Natural killer cell (primary cell): Measurements from ENCODE around the gene CRB2. TPM values are rescaled to one million over a fixed set of nuclear protein-coding genes. Genes with fewer than 3 reads are reported as not detected.
A peak's percentile ranks its signal among the peaks of the same experiment; 100 is the strongest.
"Not testable (repeated sequence)": the region's sequence is repeated elsewhere in the genome, so short reads cannot be mapped to it uniquely, and the experiment has no call there.

ENCODE experiments used
- ATAC-seq, 3 donors: fragments of 150-1000 bp in 2 of 3; fragments of 200-7000 bp in 1 of 3; cut with Tn5 transposase; 1 replicate in 1 of 3; 2 replicates in 2 of 3; pipeline ENCODE4 v1.10.0; 2021; ENCODE audit warnings: mild to moderate bottlenecking in 2 of 3, moderate library complexity in 2 of 3
- DNase-seq, 2 donors: peaks; one replicate each; pipeline versions ENCODE4 v3.0.0 to v3.0.0-alpha.2; 2013 to 2021; ENCODE audit warnings: mixed read lengths in 1 of 2
- H3K27ac ChIP-seq: one replicate; pipeline ENCODE4 v1.5.1; 2013; ENCODE audit warnings: mild to moderate bottlenecking, low read length
- H3K27me3 ChIP-seq: one replicate; pipeline ENCODE4 v1.6.1; 2013; ENCODE audit warnings: low read length; ENCODE audit not compliant: control insufficient read depth, insufficient read depth
- H3K36me3 ChIP-seq: one replicate; pipeline ENCODE4 v1.6.1; 2013; ENCODE audit warnings: low read length; ENCODE audit not compliant: control insufficient read depth, insufficient read depth
- H3K4me1 ChIP-seq: one replicate; pipeline ENCODE4 v1.6.1; 2013; ENCODE audit warnings: low read length; ENCODE audit not compliant: control insufficient read depth, insufficient read depth
- H3K4me3 ChIP-seq: one replicate; pipeline ENCODE4 v1.5.1; 2013; ENCODE audit warnings: low read length
- H3K9me3 ChIP-seq: one replicate; pipeline ENCODE4 v1.6.1; 2013; ENCODE audit warnings: low read length; ENCODE audit not compliant: control insufficient read depth, insufficient read depth
- H3K27ac Mint-ChIP-seq, 2 donors: one replicate each; pipeline ENCODE4 v1.8.0; 2022; ENCODE audit warnings: mild to moderate bottlenecking in 2 of 2, mixed read lengths in 2 of 2, moderate library complexity in 1 of 2
- H3K27me3 Mint-ChIP-seq, 2 donors: one replicate each; pipeline ENCODE4 v1.8.0; 2022; ENCODE audit warnings: low read depth in 2 of 2, mixed read lengths in 2 of 2
- H3K36me3 Mint-ChIP-seq: one replicate; pipeline ENCODE4 v1.8.0; 2022; ENCODE audit warnings: mixed read lengths
- H3K4me1 Mint-ChIP-seq, 2 donors: one replicate each; pipeline ENCODE4 v1.8.0; 2022; ENCODE audit warnings: mixed read lengths in 2 of 2
- H3K4me3 Mint-ChIP-seq: one replicate; pipeline ENCODE4 v1.8.0; 2022; ENCODE audit warnings: mild to moderate bottlenecking, moderate library complexity, mixed read lengths
- H3K9me3 Mint-ChIP-seq, 2 donors: one replicate each; pipeline ENCODE4 v1.8.0; 2022; ENCODE audit warnings: mixed read lengths in 2 of 2
- WGBS: methylation state at CpG from one replicate; pipeline ENCODE4 v1.1.7; 2013; ENCODE audit warnings: missing lambda C conversion rate; ENCODE audit not compliant: insufficient coverage; 5-methylcytosine and 5-hydroxymethylcytosine counted together
- intact Hi-C: fragments of 100-400 bp; cut with micrococcal nuclease; formaldehyde crosslinking; loops from one replicate; pipeline ENCODE4 v1.14.2; 2022
- total RNA-seq, 4 donors: library from RNA; stranded (reverse); fragments of 120-200 nt in 1 of 4; gene quantifications; one replicate each; pipeline versions ENCODE4 v1.2.3 to v1.2.4, GENCODE V29; 2013 to 2022
- TF ChIP-seq, protein P1 (sequence below): fragments of 200-600 bp; IDR thresholded peaks from one replicate; pipeline ENCODE4 v1.8.0; 2022; ENCODE audit warnings: antibody characterized with exemption

The CRB2 gene
- total RNA-seq, 3 donors from 2014 or later (not counting 1 experiment from before 2014, with no cell fraction given), result not detected

DNA sequence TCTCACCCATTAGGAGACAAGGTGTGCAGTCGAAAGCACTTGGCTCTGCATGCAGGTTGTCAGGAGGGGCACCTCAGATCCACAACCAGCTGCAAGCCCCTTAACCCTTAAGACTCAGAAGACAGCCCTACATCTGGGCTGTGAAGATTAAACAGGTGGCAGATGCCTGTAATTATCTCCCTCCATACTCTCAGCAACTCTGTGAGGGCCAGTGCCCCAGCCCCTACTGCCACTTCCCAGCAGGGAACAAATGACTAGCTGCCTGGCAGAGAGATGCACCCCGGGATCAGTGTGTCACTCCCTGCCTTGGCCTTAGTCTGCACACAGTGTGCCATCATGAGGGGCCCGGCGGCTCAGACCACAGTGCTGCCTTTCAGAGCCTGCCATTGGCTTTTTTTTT lies 42.0 kb downstream of the CRB2 start:
- H3K4me1 Mint-ChIP-seq, result no peaks in the 10 kb centered on the region
- H3K27ac Mint-ChIP-seq, result no peak overlapping the region
- WGBS, result 96% methylated on average over 4 of the region's 4 CpGs
- Histone ChIP-seq H3K36me3 (no peaks in the 10 kb centered on the region), H3K27ac (no peak overlapping the region), H3K4me1 (no peaks in the 10 kb centered on the region), H3K4me3 (no peak overlapping the region), H3K9me3 (peaks cover 2% of the 10 kb centered on the region), H3K27me3 (no peaks in the 10 kb centered on the region)
- intact Hi-C loops, result no loop called here
- no peak for DNase-seq
- H3K27me3 Mint-ChIP-seq, result no peaks in the 10 kb centered on the region
- no peaks in the 10 kb centered on the region for H3K36me3 Mint-ChIP-seq
- ATAC-seq, result no peak
- H3K9me3 Mint-ChIP-seq, result peaks cover 0 to 1% of the 10 kb centered on the region in 2 donors
- no peak overlapping the region for H3K4me3 Mint-ChIP-seq
- TF ChIP-seq, protein P1, sequence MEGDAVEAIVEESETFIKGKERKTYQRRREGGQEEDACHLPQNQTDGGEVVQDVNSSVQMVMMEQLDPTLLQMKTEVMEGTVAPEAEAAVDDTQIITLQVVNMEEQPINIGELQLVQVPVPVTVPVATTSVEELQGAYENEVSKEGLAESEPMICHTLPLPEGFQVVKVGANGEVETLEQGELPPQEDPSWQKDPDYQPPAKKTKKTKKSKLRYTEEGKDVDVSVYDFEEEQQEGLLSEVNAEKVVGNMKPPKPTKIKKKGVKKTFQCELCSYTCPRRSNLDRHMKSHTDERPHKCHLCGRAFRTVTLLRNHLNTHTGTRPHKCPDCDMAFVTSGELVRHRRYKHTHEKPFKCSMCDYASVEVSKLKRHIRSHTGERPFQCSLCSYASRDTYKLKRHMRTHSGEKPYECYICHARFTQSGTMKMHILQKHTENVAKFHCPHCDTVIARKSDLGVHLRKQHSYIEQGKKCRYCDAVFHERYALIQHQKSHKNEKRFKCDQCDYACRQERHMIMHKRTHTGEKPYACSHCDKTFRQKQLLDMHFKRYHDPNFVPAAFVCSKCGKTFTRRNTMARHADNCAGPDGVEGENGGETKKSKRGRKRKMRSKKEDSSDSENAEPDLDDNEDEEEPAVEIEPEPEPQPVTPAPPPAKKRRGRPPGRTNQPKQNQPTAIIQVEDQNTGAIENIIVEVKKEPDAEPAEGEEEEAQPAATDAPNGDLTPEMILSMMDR, result no peak

DNA sequence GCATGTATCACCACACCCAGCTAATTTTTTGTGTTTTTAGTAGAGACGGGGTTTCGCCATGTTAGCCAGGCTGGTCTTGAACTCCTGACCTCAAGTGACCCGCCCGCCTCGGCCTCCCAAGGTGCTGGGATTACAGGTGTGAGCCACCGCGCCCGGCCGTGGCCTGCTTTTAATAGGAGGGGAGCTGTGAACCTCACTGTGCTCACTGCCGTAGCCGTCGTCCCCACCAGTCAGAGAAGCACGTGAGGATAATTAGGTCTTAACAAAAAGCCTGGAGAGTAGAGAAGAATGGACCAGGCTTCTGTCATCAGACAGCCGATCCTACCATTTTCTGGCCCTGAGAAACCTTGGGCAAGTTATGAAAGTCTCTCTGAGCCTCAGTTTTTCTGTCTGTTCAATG lies 42.9 kb downstream of the CRB2 start:
- H3K36me3 ChIP-seq, H3K27ac Mint-ChIP-seq, H3K27me3 ChIP-seq, H3K36me3 Mint-ChIP-seq, H3K9me3 Mint-ChIP-seq, H3K4me1 ChIP-seq, H3K27me3 Mint-ChIP-seq, H3K4me1 Mint-ChIP-seq, H3K27ac ChIP-seq, intact Hi-C loops, H3K9me3 ChIP-seq, H3K4me3 ChIP-seq, H3K4me3 Mint-ChIP-seq, ATAC-seq, DNase-seq: not testable (repeated sequence)
- WGBS, result 98% methylated on average over 14 of the region's 14 CpGs

DNA sequence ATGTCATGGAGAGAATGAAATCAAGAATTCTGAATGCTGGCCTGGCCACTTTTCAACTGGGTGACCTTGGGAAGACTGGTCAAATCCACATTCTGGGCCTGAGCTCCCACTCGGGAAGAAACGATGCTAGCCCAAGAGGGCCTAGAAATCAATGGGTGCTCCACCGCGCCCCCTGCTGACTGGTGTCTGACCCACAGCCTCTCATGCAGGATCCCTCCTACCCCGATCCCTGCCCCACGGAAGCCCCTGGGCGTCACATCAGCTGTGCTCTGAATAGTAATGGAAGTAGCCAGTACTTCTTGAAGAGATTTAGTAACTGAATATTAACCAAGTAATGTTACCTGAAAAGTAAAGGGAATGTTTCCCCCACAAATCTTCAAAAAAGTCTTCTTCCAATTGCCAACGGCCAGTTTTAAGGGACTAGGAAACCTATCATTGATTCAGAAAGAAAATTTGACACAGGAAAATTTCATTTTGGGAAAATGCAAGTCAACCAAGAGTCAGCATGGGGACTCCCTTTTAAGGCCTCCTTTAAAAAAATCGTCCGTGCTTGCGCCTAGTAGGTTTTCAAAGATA lies 43.9 kb downstream of the CRB2 start:
- ATAC-seq (no peak), DNase-seq (no peak)
- TF ChIP-seq, protein P1, result peak; percentile 18
- Histone ChIP-seq H3K4me3 (no peak overlapping the region), H3K4me1 (no peaks in the 10 kb centered on the region), H3K27ac (no peak overlapping the region), H3K36me3 (no peaks in the 10 kb centered on the region), H3K27me3 (no peaks in the 10 kb centered on the region), H3K9me3 (no peaks in the 10 kb centered on the region)
- 87% methylated on average over 11 of the region's 11 CpGs for WGBS
- no peak overlapping the region for H3K4me3 Mint-ChIP-seq
- H3K27me3 Mint-ChIP-seq, result no peaks in the 10 kb centered on the region
- intact Hi-C loops, result loop anchor here (5.0 kb wide), 1 partner anchor 642 kb away; no protein-coding TSS in a partner anchor
- no peaks in the 10 kb centered on the region for H3K36me3 Mint-ChIP-seq
- H3K27ac Mint-ChIP-seq, result no peak overlapping the region
- no peaks in the 10 kb centered on the region for H3K9me3 Mint-ChIP-seq
- no peaks in the 10 kb centered on the region for H3K4me1 Mint-ChIP-seq

DNA sequence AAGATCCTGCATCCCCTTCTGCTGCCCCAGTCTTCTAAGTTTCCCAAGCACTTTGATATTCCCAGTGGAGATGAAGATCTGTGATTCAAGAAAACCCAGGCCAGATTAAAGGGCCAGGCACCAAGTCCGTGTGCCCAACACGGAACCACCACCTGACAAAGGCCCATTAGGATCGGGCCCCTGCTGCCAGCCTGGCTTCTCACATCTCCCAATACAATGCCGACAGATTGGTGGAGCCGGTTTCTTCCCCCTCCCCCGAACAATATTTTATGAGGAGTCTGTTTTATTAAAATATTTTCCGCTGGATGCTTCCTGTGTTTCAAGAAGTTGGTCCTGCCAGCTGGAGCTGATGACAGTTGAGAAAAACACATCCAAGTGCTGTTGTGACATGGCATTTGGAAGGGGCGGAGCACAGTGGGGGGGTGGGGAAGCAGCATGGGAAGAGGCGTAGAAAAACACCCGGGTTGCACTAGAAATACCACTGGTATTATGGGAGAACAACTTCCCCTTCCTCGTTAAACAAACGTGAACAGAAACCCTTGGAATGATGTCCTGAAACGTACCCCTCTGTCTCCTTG lies 45.0 kb downstream of the CRB2 start:
- H3K36me3 ChIP-seq, result no peaks in the 10 kb centered on the region
- no peak overlapping the region for H3K27ac Mint-ChIP-seq
- intact Hi-C loops, result loop anchor here (5.0 kb wide), 1 partner anchor 641 kb away; no protein-coding TSS in a partner anchor
- H3K4me3 ChIP-seq, result no peak overlapping the region
- H3K9me3 Mint-ChIP-seq, result no peaks in the 10 kb centered on the region
- H3K27ac ChIP-seq, result no peak overlapping the region
- H3K27me3 ChIP-seq, result no peaks in the 10 kb centered on the region
- TF ChIP-seq, protein P1, result no peak
- no peak for ATAC-seq
- no peaks in the 10 kb centered on the region for H3K36me3 Mint-ChIP-seq
- H3K4me1 ChIP-seq, result no peaks in the 10 kb centered on the region
- DNase-seq, result no peak
- no peaks in the 10 kb centered on the region for H3K4me1 Mint-ChIP-seq
- H3K4me3 Mint-ChIP-seq, result no peak overlapping the region
- no peaks in the 10 kb centered on the region for H3K27me3 Mint-ChIP-seq
- no peaks in the 10 kb centered on the region for H3K9me3 ChIP-seq
- 92% methylated on average over 11 of the region's 13 CpGs for WGBS
